Natural killer cell treated with Interleukin-12 subunit alpha and Interleukin-12 subunit beta and Interleukin-15 and Interleukin-18, amount 100 ng/mL, for 72 hours (primary cell): Measurements from ENCODE around the gene ZNF624. TPM values are rescaled to one million over a fixed set of nuclear protein-coding genes. Genes with fewer than 3 reads are reported as not detected.
"Not testable (repeated sequence)": the region's sequence is repeated elsewhere in the genome, so short reads cannot be mapped to it uniquely, and the experiment has no call there.

Source experiments
- ATAC-seq, 2 donors: fragments of 150-1000 bp; cut with Tn5 transposase in 1 of 2; sonication (Bioruptor Pico), chemical (Tn5 transposase) in 1 of 2; 2 replicates each; pipeline ENCODE4 v1.10.0; 2021
- DNase-seq: peaks from one replicate; pipeline ENCODE4 v3.0.0; 2022; ENCODE audit warnings: low spot score
- H3K27ac Mint-ChIP-seq, 2 donors: 1 replicate in 1 of 2; 2 replicates in 1 of 2; pipeline ENCODE4 v1.8.0; 2022; ENCODE audit warnings: mixed read lengths in 2 of 2, mild to moderate bottlenecking in 1 of 2, moderate library complexity in 1 of 2
- H3K27me3 Mint-ChIP-seq, 2 donors: 1 replicate in 1 of 2; 2 replicates in 1 of 2; pipeline ENCODE4 v1.8.0; 2022; ENCODE audit warnings: mixed read lengths in 2 of 2
- H3K36me3 Mint-ChIP-seq: one replicate; pipeline ENCODE4 v1.8.0; 2022; ENCODE audit warnings: mixed read lengths
- H3K4me1 Mint-ChIP-seq, 2 donors: 1 replicate in 1 of 2; 2 replicates in 1 of 2; pipeline ENCODE4 v1.8.0; 2022; ENCODE audit warnings: low read depth in 2 of 2, mixed read lengths in 2 of 2, mild to moderate bottlenecking in 1 of 2
- H3K4me3 Mint-ChIP-seq: one replicate; pipeline ENCODE4 v1.8.0; 2022; ENCODE audit warnings: mixed read lengths
- H3K9me3 Mint-ChIP-seq: 2 replicates; pipeline ENCODE4 v1.8.0; 2022; ENCODE audit warnings: mixed read lengths
- total RNA-seq, 2 donors: library from RNA; stranded (reverse); gene quantifications; one replicate each; pipeline ENCODE4 v1.2.3, GENCODE V29; 2022

The ZNF624 gene
- total RNA-seq, result 1 to 10 TPM; 4.2 TPM

- peaks cover 6% of the 10 kb centered on the region for H3K36me3 Mint-ChIP-seq
- no peaks in the 10 kb centered on the region for H3K9me3 Mint-ChIP-seq
- peak; percentile 97 to 98 for ATAC-seq
- peak within 1 kb of the TSS; percentile 86 for H3K4me3 Mint-ChIP-seq
- peaks cover 9 to 11% of the 10 kb centered on the region in 2 donors for H3K27me3 Mint-ChIP-seq
- H3K4me1 Mint-ChIP-seq, result peaks cover 11 to 12% of the 10 kb centered on the region in 2 donors
- H3K27ac Mint-ChIP-seq, result peak within 1 kb of the TSS; percentile 39 to 57
- DNase-seq, result peak; percentile 90
Measured at GRCh38 chr17:16653367-16654041, at the start of gene ZNF624. Gene ZNF624 (minus strand): TSS chr17:16653850.

- H3K4me1 Mint-ChIP-seq, ATAC-seq, H3K36me3 Mint-ChIP-seq, H3K27ac Mint-ChIP-seq, H3K9me3 Mint-ChIP-seq, H3K27me3 Mint-ChIP-seq, H3K4me3 Mint-ChIP-seq, DNase-seq: not testable (repeated sequence)
Measured at GRCh38 chr17:16697603-16698002, 44.0 kb upstream of the ZNF624 start.

- H3K27ac Mint-ChIP-seq, H3K27me3 Mint-ChIP-seq, DNase-seq, H3K9me3 Mint-ChIP-seq, H3K4me3 Mint-ChIP-seq, H3K36me3 Mint-ChIP-seq, H3K4me1 Mint-ChIP-seq, ATAC-seq: not testable (repeated sequence)
Measured at GRCh38 chr17:16690447-16690846, 36.8 kb upstream of the ZNF624 start.

- not testable (repeated sequence) for H3K27ac Mint-ChIP-seq, H3K9me3 Mint-ChIP-seq, H3K4me3 Mint-ChIP-seq, H3K27me3 Mint-ChIP-seq, H3K36me3 Mint-ChIP-seq, H3K4me1 Mint-ChIP-seq
- DNase-seq (peak; percentile 64), ATAC-seq (peak; percentile 51 to 67)
Measured at GRCh38 chr17:16689731-16690281, 36.2 kb upstream of the ZNF624 start, which contains the start of gene CCDC144A. Gene CCDC144A (plus strand): TSS chr17:16690241. CDS start chr17:16690401, 160 bp downstream.

GRCh38 chr17:16687151-16687550 is 33.5 kb upstream of the ZNF624 start:
- not testable (repeated sequence) for H3K27ac Mint-ChIP-seq, ATAC-seq, H3K4me3 Mint-ChIP-seq, DNase-seq, H3K9me3 Mint-ChIP-seq, H3K36me3 Mint-ChIP-seq, H3K4me1 Mint-ChIP-seq
- H3K27me3 Mint-ChIP-seq, result peaks cover 17 to 21% of the 10 kb centered on the region in 2 donors

GRCh38 chr17:16686019-16686418 is 32.4 kb upstream of the ZNF624 start:
- H3K9me3 Mint-ChIP-seq, DNase-seq, H3K27ac Mint-ChIP-seq, H3K36me3 Mint-ChIP-seq, H3K4me1 Mint-ChIP-seq, ATAC-seq, H3K4me3 Mint-ChIP-seq: not testable (repeated sequence)
- peaks cover 23 to 28% of the 10 kb centered on the region in 2 donors for H3K27me3 Mint-ChIP-seq

GRCh38 chr17:16683290-16684138 is 29.9 kb upstream of the ZNF624 start:
- not testable (repeated sequence) for H3K4me3 Mint-ChIP-seq

GRCh38 chr17:16676676-16677268 is 23.1 kb upstream of the ZNF624 start:
- Mint-ChIP-seq H3K27me3 (peaks cover 8 to 12% of the 10 kb centered on the region in 2 donors), H3K4me1 (no peaks in the 10 kb centered on the region), H3K27ac (no peak overlapping the region), H3K36me3 (no peaks in the 10 kb centered on the region), H3K9me3 (no peaks in the 10 kb centered on the region), H3K4me3 (no peak overlapping the region)
- ATAC-seq (no peak), DNase-seq (no peak)

More at GRCh38 chr17:16683290-16684138, 29.9 kb upstream of the ZNF624 start:
- DNase-seq, H3K36me3 Mint-ChIP-seq, ATAC-seq, H3K9me3 Mint-ChIP-seq, H3K27ac Mint-ChIP-seq, H3K4me1 Mint-ChIP-seq: not testable (repeated sequence)
- peaks cover 27 to 28% of the 10 kb centered on the region in 2 donors for H3K27me3 Mint-ChIP-seq

GRCh38 chr17:16666907-16667636 is 13.4 kb upstream of the ZNF624 start:
- peaks cover 8 to 30% of the 10 kb centered on the region in 2 donors for H3K27me3 Mint-ChIP-seq
- not testable (repeated sequence) for H3K4me1 Mint-ChIP-seq, DNase-seq, H3K36me3 Mint-ChIP-seq, H3K27ac Mint-ChIP-seq, H3K9me3 Mint-ChIP-seq
- ATAC-seq, result peak; percentile 24 to 43
- H3K4me3 Mint-ChIP-seq, result peak overlapping the region; percentile 70

GRCh38 chr17:16666553-16666906 is 12.9 kb upstream of the ZNF624 start:
- not testable (repeated sequence) for H3K27ac Mint-ChIP-seq, H3K9me3 Mint-ChIP-seq, H3K4me3 Mint-ChIP-seq, H3K36me3 Mint-ChIP-seq, DNase-seq, ATAC-seq, H3K4me1 Mint-ChIP-seq
- peaks cover 8 to 26% of the 10 kb centered on the region in 2 donors for H3K27me3 Mint-ChIP-seq

- ATAC-seq, result no peak
- H3K4me1 Mint-ChIP-seq, result peaks cover 0 to 9% of the 10 kb centered on the region in 2 donors
- H3K9me3 Mint-ChIP-seq, result peaks cover 4% of the 10 kb centered on the region
- no peak for DNase-seq
- no peak overlapping the region for H3K4me3 Mint-ChIP-seq
- H3K27ac Mint-ChIP-seq, result no peak overlapping the region
- H3K36me3 Mint-ChIP-seq, result no peaks in the 10 kb centered on the region
- peaks cover 16 to 25% of the 10 kb centered on the region in 2 donors for H3K27me3 Mint-ChIP-seq
Measured at GRCh38 chr17:16662936-16663335, 9.3 kb upstream of the ZNF624 start.

GRCh38 chr17:16661217-16661616 is 7.6 kb upstream of the ZNF624 start:
- ATAC-seq, result no peak
- no peaks in the 10 kb centered on the region for H3K36me3 Mint-ChIP-seq
- H3K27me3 Mint-ChIP-seq, result peaks cover 16 to 20% of the 10 kb centered on the region in 2 donors
- peaks cover 0 to 9% of the 10 kb centered on the region in 2 donors for H3K4me1 Mint-ChIP-seq
- DNase-seq, result no peak
- H3K27ac Mint-ChIP-seq, result no peak overlapping the region
- no peak overlapping the region for H3K4me3 Mint-ChIP-seq
- H3K9me3 Mint-ChIP-seq, result peaks cover 4% of the 10 kb centered on the region

GRCh38 chr17:16652847-16653366 is 743 bp downstream of the ZNF624 start:
- no peaks in the 10 kb centered on the region for H3K9me3 Mint-ChIP-seq
- peaks cover 9 to 11% of the 10 kb centered on the region in 2 donors for H3K27me3 Mint-ChIP-seq
- DNase-seq, result no peak
- H3K4me3 Mint-ChIP-seq, result peak overlapping the region; percentile 86
- H3K36me3 Mint-ChIP-seq, result peaks cover 6% of the 10 kb centered on the region
- peak overlapping the region; percentile 39 to 57 for H3K27ac Mint-ChIP-seq
- H3K4me1 Mint-ChIP-seq, result peaks cover 11 to 12% of the 10 kb centered on the region in 2 donors
- no peak for ATAC-seq
